Measurements from ENCODE around the gene ROM1. TPM values are rescaled to one million over a fixed set of nuclear protein-coding genes. Genes with fewer than 3 reads are reported as not detected.
"Not testable (repeated sequence)": the region's sequence is repeated elsewhere in the genome, so short reads cannot be mapped to it uniquely, and the experiment has no call there.

Gene ROM1
- total RNA-seq, 1 experiment from 2014 or later: 5.8 TPM

DNA sequence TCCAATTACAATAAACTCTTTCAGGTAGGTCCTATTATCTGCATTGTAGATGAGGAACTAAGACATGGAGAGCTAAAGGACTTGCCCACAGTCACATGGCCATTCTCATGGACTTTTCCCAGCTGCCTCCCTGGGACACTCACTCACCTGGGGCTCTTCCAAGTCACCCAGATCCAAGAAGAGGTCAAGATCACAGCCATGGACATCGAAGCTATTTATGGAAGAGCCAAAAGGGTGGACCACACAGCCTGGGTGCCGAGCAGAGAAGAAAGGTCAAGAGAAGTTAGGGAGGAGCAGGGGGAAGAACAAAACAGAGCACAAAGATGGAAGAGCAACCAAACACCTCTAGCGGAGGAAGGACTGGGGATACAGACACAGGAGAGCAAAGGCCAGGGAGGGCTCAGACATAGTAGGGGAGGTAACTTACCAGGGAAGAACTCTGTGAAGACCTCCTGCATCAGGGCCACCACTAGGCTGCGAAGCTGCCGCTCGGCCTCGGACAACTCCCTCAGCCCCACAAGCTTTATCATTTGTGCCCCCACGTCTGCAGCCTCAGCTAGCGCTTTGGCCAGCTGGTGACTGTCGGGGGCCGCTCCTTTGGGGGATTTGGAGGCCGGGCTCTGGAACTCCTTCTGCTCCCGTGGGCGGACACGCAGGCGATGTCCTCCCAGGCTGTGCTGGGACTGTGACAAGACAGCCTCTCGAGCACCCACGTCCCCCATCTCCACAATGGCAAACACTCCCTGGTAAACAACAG is 31.9 kb upstream of the ROM1 start:
- no peak overlapping the region for H3K9ac ChIP-seq (ENCODE audit: low read length)
- H3K4me2 ChIP-seq (ENCODE audit: low read length): no peak overlapping the region
- no peaks in the 10 kb centered on the region for H3F3A ChIP-seq (ENCODE audit: low read length, unreplicated experiment)
- intact Hi-C loops (cut with micrococcal nuclease): no loop called here
- no peaks in the 10 kb centered on the region for H3K4me1 ChIP-seq (ENCODE audit: insufficient read depth, low read length)
- H3K4me3 ChIP-seq (ENCODE audit: low read length): no peak overlapping the region
- H4K20me1 ChIP-seq (ENCODE audit: low read length): no peaks in the 10 kb centered on the region
- H3K79me2 ChIP-seq (ENCODE audit: low read length): peaks cover 19% of the 10 kb centered on the region; the same call in 1 of the 2 replicates
- TF ChIP-seq, protein P1, sequence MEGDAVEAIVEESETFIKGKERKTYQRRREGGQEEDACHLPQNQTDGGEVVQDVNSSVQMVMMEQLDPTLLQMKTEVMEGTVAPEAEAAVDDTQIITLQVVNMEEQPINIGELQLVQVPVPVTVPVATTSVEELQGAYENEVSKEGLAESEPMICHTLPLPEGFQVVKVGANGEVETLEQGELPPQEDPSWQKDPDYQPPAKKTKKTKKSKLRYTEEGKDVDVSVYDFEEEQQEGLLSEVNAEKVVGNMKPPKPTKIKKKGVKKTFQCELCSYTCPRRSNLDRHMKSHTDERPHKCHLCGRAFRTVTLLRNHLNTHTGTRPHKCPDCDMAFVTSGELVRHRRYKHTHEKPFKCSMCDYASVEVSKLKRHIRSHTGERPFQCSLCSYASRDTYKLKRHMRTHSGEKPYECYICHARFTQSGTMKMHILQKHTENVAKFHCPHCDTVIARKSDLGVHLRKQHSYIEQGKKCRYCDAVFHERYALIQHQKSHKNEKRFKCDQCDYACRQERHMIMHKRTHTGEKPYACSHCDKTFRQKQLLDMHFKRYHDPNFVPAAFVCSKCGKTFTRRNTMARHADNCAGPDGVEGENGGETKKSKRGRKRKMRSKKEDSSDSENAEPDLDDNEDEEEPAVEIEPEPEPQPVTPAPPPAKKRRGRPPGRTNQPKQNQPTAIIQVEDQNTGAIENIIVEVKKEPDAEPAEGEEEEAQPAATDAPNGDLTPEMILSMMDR (conservative IDR thresholded peaks at IDR 0.05; ENCODE audit: low read depth, low read length): no peak
- TF ChIP-seq EZH2 (IDR thresholded peaks at IDR 0.05; ENCODE audit: low read length, unreplicated experiment) (no peak), EZH2phosphoT487 (IDR thresholded peaks at IDR 0.05; ENCODE audit: borderline replicate concordance, low read length) (no peak)
- H2AFZ ChIP-seq (ENCODE audit: low read length): no peak overlapping the region
- no peaks in the 10 kb centered on the region for H3K27me3 ChIP-seq (ENCODE audit: low read length)
- no TSS peak for BruUV-seq (replicated peaks)
- DNase-seq (no peak), ATAC-seq (no peak)
- no peaks in the 10 kb centered on the region for H3K9me3 ChIP-seq (ENCODE audit: low read length)
- H3K27ac ChIP-seq (ENCODE audit: low read length): no peak overlapping the region
- H3K36me3 ChIP-seq (ENCODE audit: low read depth, low read length): peaks cover 28% of the 10 kb centered on the region
- ChIA-PET POLR2A (ENCODE audit: unreplicated experiment) (no interaction called here), CTCF (interaction anchor here (0.6 kb wide), 1 partner anchor 20 kb away, joined by 4 read pairs; the partner anchor contains the start of gene MTA2)
- no peaks in the 10 kb centered on the region for H3K9me2 ChIP-seq (replicated peaks; ENCODE audit: low read length)

DNA sequence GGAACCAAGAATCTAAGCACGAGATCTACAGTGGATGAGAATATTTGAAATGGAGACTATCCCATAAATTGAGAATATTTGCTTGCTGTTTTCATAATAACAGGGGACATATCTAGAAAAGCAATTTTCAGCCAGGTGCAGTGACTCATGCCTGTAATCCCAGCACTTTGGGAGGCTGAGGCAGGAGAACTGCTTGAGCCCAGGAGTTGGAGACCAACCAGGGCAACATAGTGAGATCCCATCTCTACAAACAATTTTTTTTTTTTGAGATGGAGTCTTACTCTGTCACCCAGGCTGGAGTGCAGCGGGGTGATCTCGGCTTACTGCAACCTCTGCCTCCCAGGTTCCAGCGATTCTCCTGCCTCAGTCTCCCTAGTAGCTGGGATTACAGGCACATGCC is 31.3 kb upstream of the ROM1 start:
- intact Hi-C loops (cut with micrococcal nuclease); H3K4me3 ChIP-seq (ENCODE audit: low read length); POLR2A ChIA-PET (ENCODE audit: unreplicated experiment): not testable (repeated sequence)

DNA sequence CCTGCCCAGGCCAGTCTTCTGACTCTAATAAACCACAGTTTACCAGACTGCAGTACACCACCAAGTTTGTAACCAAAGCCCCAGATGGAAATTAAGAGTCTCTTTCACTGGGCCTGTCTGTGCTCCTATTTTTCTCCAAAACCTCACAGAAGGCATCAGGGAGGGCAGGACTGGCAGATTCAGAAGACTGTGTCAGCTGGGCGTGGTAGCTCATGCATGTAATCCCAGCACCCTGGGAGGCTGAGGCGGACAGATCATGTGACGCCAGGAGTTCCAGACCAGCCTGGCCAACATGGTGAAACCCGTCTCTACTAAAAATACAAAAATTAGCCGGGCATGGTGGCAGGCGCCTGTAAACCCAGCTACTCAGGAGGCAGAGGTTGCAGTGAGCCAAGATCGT is 27.7 kb upstream of the ROM1 start:
- H3K9me2 ChIP-seq (replicated peaks; ENCODE audit: low read length); H3F3A ChIP-seq (ENCODE audit: low read length, unreplicated experiment); H3K9me3 ChIP-seq (ENCODE audit: low read length); H3K4me2 ChIP-seq (ENCODE audit: low read length); H3K9ac ChIP-seq (ENCODE audit: low read length); BruUV-seq (replicated peaks); POLR2A ChIA-PET (ENCODE audit: unreplicated experiment); CTCF ChIA-PET; H3K27ac ChIP-seq (ENCODE audit: low read length); H3K4me3 ChIP-seq (ENCODE audit: low read length); intact Hi-C loops (cut with micrococcal nuclease); H2AFZ ChIP-seq (ENCODE audit: low read length); H4K20me1 ChIP-seq (ENCODE audit: low read length); H3K27me3 ChIP-seq (ENCODE audit: low read length); ATAC-seq; DNase-seq: not testable (repeated sequence)
- H3K36me3 ChIP-seq (ENCODE audit: low read depth, low read length): peaks cover 21% of the 10 kb centered on the region
- H3K79me2 ChIP-seq (ENCODE audit: low read length): peaks cover 33% of the 10 kb centered on the region
- H3K4me1 ChIP-seq (ENCODE audit: insufficient read depth, low read length): peaks cover 12% of the 10 kb centered on the region

More for the DNA sequence above, 31.3 kb upstream of the ROM1 start:
- Histone ChIP-seq H3K36me3 (ENCODE audit: low read depth, low read length) (peaks cover 25% of the 10 kb centered on the region), H3K79me2 (ENCODE audit: low read length) (peaks cover 16% of the 10 kb centered on the region; the same call in 1 of the 2 replicates)
- DNase-seq; H2AFZ ChIP-seq (ENCODE audit: low read length); H3K4me2 ChIP-seq (ENCODE audit: low read length); H3F3A ChIP-seq (ENCODE audit: low read length, unreplicated experiment); H3K9me2 ChIP-seq (replicated peaks; ENCODE audit: low read length); H3K27ac ChIP-seq (ENCODE audit: low read length); BruUV-seq (replicated peaks); H3K4me1 ChIP-seq (ENCODE audit: insufficient read depth, low read length); H3K9ac ChIP-seq (ENCODE audit: low read length); H4K20me1 ChIP-seq (ENCODE audit: low read length); ATAC-seq; H3K27me3 ChIP-seq (ENCODE audit: low read length); H3K9me3 ChIP-seq (ENCODE audit: low read length); CTCF ChIA-PET: not testable (repeated sequence)
